Left ventricle myocardium superior (tissue), 1 donor: ENCODE measurements around the gene TOR4A. TPM values are rescaled to one million over a fixed set of nuclear protein-coding genes. Genes with fewer than 3 reads are reported as not detected.
A peak's percentile ranks its signal among the peaks of the same experiment; 100 is the strongest.

Source experiments
- ATAC-seq: fragments of 200-7000 bp; cut with Tn5 transposase; one replicate; pipeline ENCODE4 v1.9.1; 2020; ENCODE audit warnings: mild to moderate bottlenecking, moderate library complexity
- DNase-seq: peaks from one replicate; pipeline ENCODE4 v3.0.0-alpha.2; 2020
- intact Hi-C: fragments of 100-400 bp; cut with micrococcal nuclease; formaldehyde crosslinking; loops from one replicate; pipeline ENCODE4 v1.11.0; 2022
- total RNA-seq: library from RNA; stranded (reverse); fragmentation: NEBNext Ultra II Directional; extraction: Animal tissue kit (Norgen Biotek cat#: 25700); gene quantifications from one replicate; pipeline ENCODE4 v1.2.1, GENCODE V29; 2021
- donor health status: DM: no; HTN: yes; CAD: no; lungs with severe emphysema.

The TOR4A gene
- total RNA-seq, 1 donor from 2014 or later = 19.3 TPM

- DNase-seq = no peak
- intact Hi-C loops = no loop called here
- ATAC-seq = no peak
Measured at GRCh38 chr9:137311171-137311985, 33.9 kb downstream of the TOR4A start.

- intact Hi-C loops = no loop called here
- ATAC-seq (no peak), DNase-seq (no peak)
Measured at GRCh38 chr9:137311986-137312851, 34.7 kb downstream of the TOR4A start.

GRCh38 chr9:137312852-137313325 lies 35.4 kb downstream of the TOR4A start:
- DNase-seq (no peak), ATAC-seq (no peak)
- intact Hi-C loops = no loop called here

DNA sequence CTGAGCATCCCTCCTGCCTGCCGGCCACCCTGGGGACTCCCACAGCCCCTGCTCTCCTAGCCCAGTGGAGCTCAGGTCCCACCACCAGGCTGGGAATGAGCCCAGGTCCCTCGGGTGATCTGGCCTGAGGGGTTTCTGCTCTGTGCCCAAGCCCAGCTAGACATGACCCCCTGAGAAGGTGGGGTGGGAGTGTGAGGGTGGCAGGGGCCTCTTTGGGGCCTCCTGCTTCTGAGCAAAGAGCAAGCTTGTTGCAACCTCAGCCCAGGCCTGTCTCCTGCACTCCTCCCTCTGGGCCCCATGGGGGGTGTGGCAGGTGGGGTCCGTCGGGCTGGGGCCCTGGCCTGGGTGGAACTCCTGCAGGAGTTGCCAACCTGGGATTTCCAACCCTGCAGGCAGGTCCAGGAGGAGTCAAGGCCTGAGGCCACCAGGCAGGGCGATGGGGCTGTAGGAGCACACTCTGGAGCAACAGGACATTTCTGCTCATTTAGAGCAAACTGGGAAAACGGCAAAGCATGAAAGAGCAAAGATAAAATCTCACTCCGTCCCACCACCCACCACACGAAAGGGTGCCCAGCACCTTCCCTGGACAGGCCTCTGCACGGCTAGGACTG lies 35.9 kb downstream of the TOR4A start:
- DNase-seq (no peak), ATAC-seq (no peak)
- intact Hi-C loops = no loop called here

DNA sequence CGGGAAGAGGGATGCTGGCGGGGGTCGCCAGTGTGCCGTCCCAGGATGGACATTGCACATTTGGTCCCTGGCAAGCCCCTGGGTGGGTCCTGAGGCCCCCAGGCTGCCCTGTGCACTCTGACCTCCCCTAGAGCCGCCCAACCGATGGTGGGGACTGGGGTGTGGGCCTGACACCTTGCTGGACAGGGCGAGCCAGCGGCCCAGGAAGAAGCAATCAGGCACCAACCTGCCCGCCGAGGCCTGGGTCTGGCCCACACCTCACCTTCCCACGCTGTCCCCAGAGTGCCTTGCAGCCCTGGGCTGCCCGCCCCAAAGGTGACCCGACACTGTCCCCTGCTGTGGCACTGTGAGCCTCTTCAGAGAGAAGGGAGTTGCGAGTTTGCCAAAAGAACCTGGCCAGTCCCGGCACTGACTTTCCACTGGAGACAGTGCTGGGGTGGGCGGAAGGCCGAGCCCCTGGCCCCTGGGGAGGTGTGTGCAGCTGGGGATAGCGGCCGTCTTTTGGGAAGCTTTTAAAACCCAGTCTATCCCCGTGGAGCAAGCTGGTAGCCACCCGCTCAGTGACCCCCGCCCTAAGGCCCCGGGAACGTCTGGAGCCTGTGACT lies 36.5 kb downstream of the TOR4A start:
- intact Hi-C loops = no loop called here
- DNase-seq (no peak), ATAC-seq (no peak)

DNA sequence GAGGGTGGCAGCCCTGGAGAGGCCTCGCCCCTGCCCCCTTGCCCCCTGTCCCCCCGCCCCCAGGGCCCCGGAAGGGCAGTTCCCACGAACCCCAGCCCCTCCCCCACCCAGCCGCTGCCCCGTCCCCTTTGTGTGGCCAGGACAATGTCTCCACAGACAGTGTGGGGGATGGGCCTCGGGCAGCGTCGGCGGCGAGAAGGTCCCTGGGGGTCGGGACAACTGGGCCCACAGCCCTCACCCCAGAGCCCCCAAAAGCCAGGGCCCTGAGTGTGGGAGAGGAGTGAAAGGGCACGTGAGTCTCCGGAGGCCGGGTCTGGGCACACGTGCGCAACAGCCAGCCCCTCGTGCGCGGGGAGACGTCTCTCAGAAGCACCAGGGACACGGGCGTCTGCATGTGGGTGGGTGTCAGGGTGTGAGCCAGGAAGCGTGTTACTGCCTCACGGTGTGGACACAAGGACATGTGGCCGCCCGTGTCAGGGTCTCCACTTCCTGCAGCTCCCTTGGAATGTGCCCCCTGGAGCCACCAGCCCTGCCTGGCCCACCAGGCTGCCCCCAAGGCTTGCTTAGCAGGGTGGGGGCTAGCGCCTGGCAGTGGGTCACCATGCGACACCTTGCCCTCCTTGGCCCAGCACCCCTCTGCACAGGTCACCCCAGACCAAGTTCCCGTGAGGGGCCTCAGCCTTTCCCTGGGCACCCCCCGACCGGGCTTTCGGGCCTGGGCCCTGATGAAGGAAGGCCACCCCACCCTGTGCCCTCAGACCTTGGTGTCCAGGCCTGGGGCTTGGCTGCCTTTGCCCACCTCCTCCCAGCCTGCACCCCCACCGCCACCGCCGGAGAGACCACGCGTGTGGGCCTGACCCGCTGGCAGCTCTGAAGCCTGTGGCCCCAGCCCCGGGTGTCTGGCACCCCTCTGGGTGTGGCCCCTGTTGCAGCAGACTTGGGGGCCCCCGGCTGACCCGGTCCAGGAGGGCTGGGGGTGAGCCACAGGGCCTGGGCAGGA lies 37.3 kb downstream of the TOR4A start:
- DNase-seq = peak; percentile 34
- no peak for ATAC-seq
- intact Hi-C loops = no loop called here

- ATAC-seq (no peak), DNase-seq (no peak)
- intact Hi-C loops = no loop called here
Measured at GRCh38 chr9:137315581-137316011, 38.1 kb downstream of the TOR4A start.

- intact Hi-C loops = no loop called here
- ATAC-seq = peak; percentile 50
- DNase-seq = peak; percentile 76
Measured at GRCh38 chr9:137316012-137316981, 38.8 kb downstream of the TOR4A start.

DNA sequence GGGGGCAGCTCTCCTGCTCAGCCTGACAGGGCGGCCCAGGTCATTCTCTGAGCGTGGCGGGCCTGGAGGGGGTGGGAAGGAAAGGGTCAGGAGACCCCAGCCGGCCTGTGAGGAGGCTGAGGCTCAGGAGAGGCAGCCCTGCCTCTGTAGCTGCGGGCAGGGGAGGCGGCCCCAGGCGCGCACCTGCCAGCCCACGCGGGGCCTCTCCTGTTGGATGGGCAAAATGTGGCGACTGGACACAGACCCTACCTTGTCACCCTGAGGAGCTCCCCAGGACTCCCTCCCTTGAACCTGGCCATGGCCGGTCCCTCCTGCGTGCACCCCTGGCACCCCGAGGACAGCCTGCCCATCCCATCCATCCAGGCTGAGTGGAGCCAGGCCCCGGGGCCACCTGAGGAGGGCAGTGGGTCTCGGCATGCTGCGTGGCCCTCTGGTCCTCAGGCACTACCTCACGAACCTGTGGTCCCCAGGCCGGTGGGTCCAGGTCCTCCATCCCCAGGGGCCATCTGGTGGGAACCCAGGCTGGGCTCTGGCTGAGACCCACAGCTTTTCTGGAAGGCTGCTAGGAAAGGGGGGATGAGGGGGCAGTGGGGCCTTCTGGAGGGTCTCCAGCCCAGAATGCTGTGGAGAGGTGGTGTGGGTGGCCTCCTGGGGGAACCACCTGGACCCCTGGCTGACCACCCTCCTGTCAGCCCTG lies 39.6 kb downstream of the TOR4A start:
- intact Hi-C loops = no loop called here
- DNase-seq = no peak
- no peak for ATAC-seq

DNA sequence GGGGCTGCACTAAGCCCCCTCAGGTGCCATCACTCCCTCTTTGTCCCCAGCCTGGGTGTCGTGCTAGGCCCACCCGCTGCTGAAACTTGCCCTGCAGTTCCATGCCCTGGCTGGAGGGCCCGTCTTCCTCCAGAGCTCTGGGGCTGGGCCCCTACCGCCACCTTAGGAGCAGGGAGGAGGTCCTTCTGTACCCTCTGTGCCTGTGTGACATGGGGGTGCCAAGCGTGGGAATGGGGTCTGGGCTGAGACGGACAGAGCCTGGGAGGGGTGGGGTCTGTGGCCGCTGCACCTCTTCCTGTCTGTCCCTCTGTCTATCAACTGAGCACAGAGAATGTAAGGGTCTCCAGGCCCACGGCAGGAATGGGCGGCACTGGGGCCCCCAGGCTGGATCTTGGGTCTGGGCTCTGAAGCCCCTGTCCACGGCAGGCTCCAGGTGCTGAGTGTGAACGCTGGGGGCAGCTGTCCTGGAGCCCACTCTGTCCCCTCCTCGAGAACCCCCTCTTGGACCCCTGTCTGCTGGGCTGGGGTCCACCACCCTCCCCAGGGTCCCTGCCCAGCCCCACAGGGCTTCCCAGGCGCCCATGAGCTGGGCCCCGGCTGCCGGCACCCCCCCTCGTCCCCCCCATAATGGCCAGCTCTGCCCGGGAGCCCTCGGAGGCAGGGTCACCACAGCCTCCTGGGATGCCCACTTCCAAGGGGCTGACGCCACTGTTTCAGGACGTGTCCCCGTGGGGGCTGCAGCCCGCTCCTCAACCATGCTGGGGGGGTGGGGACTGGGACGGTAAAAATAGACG lies 40.4 kb downstream of the TOR4A start:
- DNase-seq = no peak
- no peak for ATAC-seq
- intact Hi-C loops = no loop called here

DNA sequence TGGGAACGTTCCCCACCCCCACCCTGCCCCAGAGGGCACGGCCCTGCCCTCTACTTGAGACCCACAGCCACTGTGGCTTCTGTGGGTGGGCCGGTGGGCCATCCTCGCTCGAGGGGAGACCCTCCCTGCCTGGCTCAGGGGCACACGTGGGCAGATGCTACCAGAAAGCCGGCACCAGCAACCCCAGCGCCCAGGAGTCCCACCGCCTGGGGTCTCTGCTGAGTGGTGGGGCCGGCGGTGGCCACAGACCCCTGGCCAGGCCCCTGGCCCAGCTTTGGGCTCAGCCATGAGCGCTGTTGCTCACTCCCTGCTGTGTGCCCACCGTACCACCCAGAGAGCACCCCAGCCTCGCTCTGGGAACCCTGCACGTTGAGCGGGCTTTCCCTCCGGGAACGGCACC lies 41.1 kb downstream of the TOR4A start:
- intact Hi-C loops = no loop called here
- no peak for DNase-seq
- no peak for ATAC-seq

DNA sequence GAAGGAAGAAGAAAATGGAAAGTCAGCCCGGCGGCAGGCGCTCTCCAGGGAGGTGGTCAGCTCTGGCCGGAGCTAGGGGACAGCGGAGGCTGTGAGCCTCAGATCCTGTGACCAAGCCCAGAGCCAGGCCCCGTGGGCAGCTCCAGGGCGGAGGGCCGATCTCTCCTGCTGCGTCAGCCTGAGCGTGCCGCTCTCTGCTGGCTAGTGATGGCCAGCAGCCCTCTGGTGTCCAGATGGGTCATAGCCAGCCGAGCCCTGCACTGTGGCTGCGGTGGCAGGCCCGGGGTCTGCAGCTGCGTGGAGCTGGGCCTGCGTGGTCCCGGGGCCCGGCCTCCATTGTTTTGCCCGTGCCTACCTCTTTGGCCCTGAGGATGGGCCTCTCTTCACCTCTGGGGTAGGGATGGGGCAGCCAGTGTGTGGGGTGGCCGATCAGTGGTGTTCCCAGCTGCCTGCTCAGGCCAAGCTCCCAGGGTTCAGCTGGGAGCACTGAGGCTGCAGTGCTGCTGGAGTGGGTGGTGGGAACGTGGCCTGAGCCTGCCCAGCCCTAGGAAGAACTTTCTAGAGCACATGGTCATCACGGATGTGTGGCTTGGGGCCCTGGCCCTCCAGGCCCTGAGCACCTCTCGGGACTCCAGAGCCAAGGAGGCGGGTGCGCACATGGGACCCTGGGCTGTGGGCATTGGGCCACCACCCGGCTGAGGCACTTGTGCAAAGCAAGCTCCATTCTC lies 41.6 kb downstream of the TOR4A start:
- intact Hi-C loops = no loop called here

GRCh38 chr9:137319739-137320551 lies 42.4 kb downstream of the TOR4A start:
- intact Hi-C loops = loop anchor here (10.0 kb wide), 1 partner anchor 85 kb away; no protein-coding TSS in a partner anchor
- peak; percentile 29 for DNase-seq
- no peak for ATAC-seq

More for the DNA sequence above, 41.6 kb downstream of the TOR4A start:
- peak; percentile 75 for DNase-seq
- peak; percentile 70 for ATAC-seq
